Neural cell (in vitro differentiated cells): ENCODE measurements around the gene MGAT4A.

Source experiments
- CTCF ChIP-seq: fragments of 450-650 bp; IDR thresholded peaks from 2 replicates; pipeline ENCODE4 v1.5.1; 2014; ENCODE audit warnings: antibody characterized with exemption, mild to moderate bottlenecking, moderate library complexity; ENCODE audit not compliant: poor library complexity, severe bottlenecking
- EP300 ChIP-seq: fragments of 450-650 bp; conservative IDR thresholded peaks from 2 replicates; pipeline ENCODE4 v1.6.1; 2014; ENCODE audit warnings: antibody characterized with exemption, mild to moderate bottlenecking, moderate library complexity; ENCODE audit not compliant: poor library complexity, severe bottlenecking
- EZH2 ChIP-seq: fragments of 200-600, 300-800 bp; shearing (Covaris generic), sonication (generic); IDR thresholded peaks from 2 replicates; pipeline ENCODE4 v1.6.1; 2014; ENCODE audit warnings: antibody characterized with exemption, low read length, borderline replicate concordance, mild to moderate bottlenecking; ENCODE audit not compliant: insufficient read depth, poor library complexity, severe bottlenecking
- MXI1 ChIP-seq: fragments of 450-650 bp; conservative IDR thresholded peaks from 2 replicates; pipeline ENCODE4 v1.6.1; 2014; ENCODE audit warnings: antibody characterized with exemption, mild to moderate bottlenecking; ENCODE audit not compliant: poor library complexity, severe bottlenecking
- POLR2AphosphoS5 ChIP-seq: IDR thresholded peaks from 2 replicates; pipeline ENCODE4 v1.6.1; 2012
- RAD21 ChIP-seq: fragments of 450-650 bp; conservative IDR thresholded peaks from 2 replicates; pipeline ENCODE4 v1.6.1; 2014; ENCODE audit warnings: antibody characterized with exemption, mild to moderate bottlenecking, moderate library complexity
- TAF1 ChIP-seq: IDR thresholded peaks from 2 replicates; pipeline ENCODE4 v1.6.1; 2012; ENCODE audit warnings: low read depth
- TF ChIP-seq, protein P1 (sequence below): IDR thresholded peaks from 2 replicates; pipeline ENCODE4 v1.6.1; 2012; ENCODE audit warnings: borderline replicate concordance

DNA sequence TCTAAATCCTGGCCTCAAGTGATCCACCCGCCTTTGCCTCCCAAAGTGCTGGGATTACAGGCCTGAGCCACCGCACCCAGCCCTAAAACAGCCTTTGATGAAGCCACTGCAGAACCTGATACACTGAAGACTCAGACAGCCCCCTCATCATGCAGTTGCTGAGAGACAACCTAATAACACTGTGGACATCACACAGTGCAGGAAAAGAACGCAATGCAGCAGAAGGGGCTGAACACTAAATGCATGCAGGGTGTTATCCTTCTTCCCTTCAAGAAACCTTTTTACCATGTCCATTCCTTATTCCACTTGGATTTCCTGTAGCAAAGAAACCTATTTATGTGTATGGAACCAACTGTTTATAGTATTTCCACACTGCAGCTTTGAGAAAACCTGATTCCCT is 35.7 kb downstream of the MGAT4A start:
- TF ChIP-seq RAD21 (no peak), EP300 (no peak), CTCF (no peak), EZH2 (no peak), POLR2AphosphoS5 (no peak), MXI1 (no peak), TAF1 (no peak)
- TF ChIP-seq, protein P1, sequence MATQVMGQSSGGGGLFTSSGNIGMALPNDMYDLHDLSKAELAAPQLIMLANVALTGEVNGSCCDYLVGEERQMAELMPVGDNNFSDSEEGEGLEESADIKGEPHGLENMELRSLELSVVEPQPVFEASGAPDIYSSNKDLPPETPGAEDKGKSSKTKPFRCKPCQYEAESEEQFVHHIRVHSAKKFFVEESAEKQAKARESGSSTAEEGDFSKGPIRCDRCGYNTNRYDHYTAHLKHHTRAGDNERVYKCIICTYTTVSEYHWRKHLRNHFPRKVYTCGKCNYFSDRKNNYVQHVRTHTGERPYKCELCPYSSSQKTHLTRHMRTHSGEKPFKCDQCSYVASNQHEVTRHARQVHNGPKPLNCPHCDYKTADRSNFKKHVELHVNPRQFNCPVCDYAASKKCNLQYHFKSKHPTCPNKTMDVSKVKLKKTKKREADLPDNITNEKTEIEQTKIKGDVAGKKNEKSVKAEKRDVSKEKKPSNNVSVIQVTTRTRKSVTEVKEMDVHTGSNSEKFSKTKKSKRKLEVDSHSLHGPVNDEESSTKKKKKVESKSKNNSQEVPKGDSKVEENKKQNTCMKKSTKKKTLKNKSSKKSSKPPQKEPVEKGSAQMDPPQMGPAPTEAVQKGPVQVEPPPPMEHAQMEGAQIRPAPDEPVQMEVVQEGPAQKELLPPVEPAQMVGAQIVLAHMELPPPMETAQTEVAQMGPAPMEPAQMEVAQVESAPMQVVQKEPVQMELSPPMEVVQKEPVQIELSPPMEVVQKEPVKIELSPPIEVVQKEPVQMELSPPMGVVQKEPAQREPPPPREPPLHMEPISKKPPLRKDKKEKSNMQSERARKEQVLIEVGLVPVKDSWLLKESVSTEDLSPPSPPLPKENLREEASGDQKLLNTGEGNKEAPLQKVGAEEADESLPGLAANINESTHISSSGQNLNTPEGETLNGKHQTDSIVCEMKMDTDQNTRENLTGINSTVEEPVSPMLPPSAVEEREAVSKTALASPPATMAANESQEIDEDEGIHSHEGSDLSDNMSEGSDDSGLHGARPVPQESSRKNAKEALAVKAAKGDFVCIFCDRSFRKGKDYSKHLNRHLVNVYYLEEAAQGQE = no peak
